ENCODE results near the gene ZIM2. TPM values are rescaled to one million over a fixed set of nuclear protein-coding genes. Genes with fewer than 3 reads are reported as not detected.

The ZIM2 gene
- total RNA-seq, 4 donors from 2014 or later: 0.67 to 6.5 (median 1.8) TPM

DNA sequence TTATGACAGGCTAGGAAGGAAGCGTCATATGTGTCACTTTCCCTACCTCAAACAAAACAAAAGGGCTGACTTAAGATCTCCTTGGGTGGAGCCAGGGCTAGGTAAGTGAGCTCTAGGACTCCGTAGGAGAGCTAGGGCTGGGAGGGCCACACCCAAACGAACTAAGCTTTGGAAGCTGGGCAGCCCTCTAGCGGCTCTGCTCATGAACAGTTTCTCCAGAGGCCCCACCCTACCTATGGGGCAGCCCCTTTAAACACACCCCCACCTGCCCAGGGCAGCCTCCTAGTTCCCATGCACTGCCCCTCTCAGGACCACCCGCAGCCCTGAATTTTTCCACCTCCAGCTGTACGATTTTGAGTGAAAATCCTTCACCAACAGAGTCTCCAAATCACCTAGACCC, 3.5 kb downstream of the ZIM2 start:
- Histone ChIP-seq H3K9me3 (no peaks in the 10 kb centered on the region), H3K4me3 (replicated peaks in 1 of 3) (no peak overlapping the region), H3K4me1 (peaks cover 0 to 3% of the 10 kb centered on the region in 2 donors), H3K36me3 (no peaks in the 10 kb centered on the region), H3K27me3 (no peaks in the 10 kb centered on the region), H3K27ac (peak overlapping the region; percentile 17 to 92 (median 63))
- WGBS, 2 donors: 36% methylated on average over 6 of the region's 6 CpGs
- intact Hi-C loops (cut with DNase I): no loop called here
- DNase-seq: peak; percentile 31 to 58
- TF ChIP-seq POLR2A (IDR thresholded peaks at IDR 0.05) (no peak), CTCF (IDR thresholded peaks at IDR 0.05) (no peak)

DNA sequence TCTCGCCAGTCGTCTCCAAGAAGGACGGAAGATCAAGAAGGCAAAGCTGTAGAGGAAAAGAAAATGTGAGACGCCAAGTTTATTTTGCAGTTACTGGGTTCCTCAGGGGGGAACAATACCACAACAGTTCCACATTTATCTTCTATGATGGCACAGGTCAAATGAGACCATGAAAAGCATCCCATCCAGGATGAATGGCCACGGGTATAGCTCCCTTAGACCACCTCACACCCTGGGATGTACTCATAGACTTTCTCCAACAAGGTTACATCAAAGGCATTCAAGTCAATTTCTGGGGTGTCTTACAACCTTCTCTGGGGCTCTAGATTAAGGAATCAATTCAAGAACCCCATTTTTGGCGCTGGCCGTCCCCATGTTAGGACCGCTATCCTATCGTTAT, 4.5 kb downstream of the ZIM2 start:
- Histone ChIP-seq H3K9me3 (no peaks in the 10 kb centered on the region), H3K27me3 (no peaks in the 10 kb centered on the region), H3K4me3 (replicated peaks in 1 of 3) (no peak overlapping the region), H3K27ac (no peak overlapping the region), H3K4me1 (peaks cover 7 to 11% of the 10 kb centered on the region in 2 donors), H3K36me3 (no peaks in the 10 kb centered on the region)
- DNase-seq: no peak
- intact Hi-C loops (cut with DNase I): no loop called here
- WGBS, 2 donors: 89 to 92% methylated on average over 9 of the region's 9 CpGs
- no peak for TF ChIP-seq CTCF (IDR thresholded peaks at IDR 0.05)
- TF ChIP-seq POLR2A (IDR thresholded peaks at IDR 0.05): no peak

DNA sequence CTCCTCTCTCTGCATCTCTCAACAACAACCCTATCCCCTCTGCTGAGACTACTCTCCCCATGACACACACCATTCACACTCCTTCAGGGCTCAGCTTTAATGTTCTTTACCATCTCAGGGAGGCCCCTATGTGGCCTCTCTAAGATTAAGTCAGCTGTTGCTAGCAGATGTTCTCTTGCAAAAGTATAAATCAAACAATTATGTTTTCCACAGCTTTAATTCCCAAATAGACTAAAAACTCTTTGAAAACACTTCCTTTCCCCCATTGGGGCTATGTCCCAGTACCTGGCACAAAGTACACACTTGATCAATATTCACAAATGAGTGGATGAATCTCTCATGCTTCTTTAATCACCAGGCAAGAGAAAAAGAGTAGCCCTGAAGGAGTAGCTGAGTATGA, 5.1 kb downstream of the ZIM2 start:
- intact Hi-C loops (cut with DNase I): no loop called here
- H3K27ac ChIP-seq: no peak overlapping the region
- H3K27me3 ChIP-seq: no peaks in the 10 kb centered on the region
- TF ChIP-seq CTCF (IDR thresholded peaks at IDR 0.05): no peak
- no peak for TF ChIP-seq POLR2A (IDR thresholded peaks at IDR 0.05)
- H3K4me3 ChIP-seq (replicated peaks in 1 of 3): no peak overlapping the region
- DNase-seq: no peak
- no peaks in the 10 kb centered on the region for H3K9me3 ChIP-seq
- peaks cover 8 to 16% of the 10 kb centered on the region in 2 donors for H3K4me1 ChIP-seq
- no peaks in the 10 kb centered on the region for H3K36me3 ChIP-seq

GRCh38 chr19:56834564-56835375, 5.8 kb downstream of the ZIM2 start:
- TF ChIP-seq CTCF (IDR thresholded peaks at IDR 0.05): no peak
- no peak for TF ChIP-seq POLR2A (IDR thresholded peaks at IDR 0.05)
- Histone ChIP-seq H3K9me3 (no peaks in the 10 kb centered on the region), H3K4me1 (peaks cover 8 to 17% of the 10 kb centered on the region in 2 donors), H3K27me3 (no peaks in the 10 kb centered on the region), H3K36me3 (no peaks in the 10 kb centered on the region), H3K4me3 (replicated peaks in 1 of 3) (no peak overlapping the region), H3K27ac (no peak overlapping the region)
- DNase-seq: no peak
- intact Hi-C loops (cut with DNase I): no loop called here
- WGBS, 2 donors: 82 to 87% methylated on average over 5 of the region's 5 CpGs

- DNase-seq: no peak
- Histone ChIP-seq H3K36me3 (no peaks in the 10 kb centered on the region), H3K27me3 (no peaks in the 10 kb centered on the region), H3K4me1 (peaks cover 8 to 17% of the 10 kb centered on the region in 2 donors), H3K27ac (no peak overlapping the region), H3K4me3 (replicated peaks in 1 of 3) (no peak overlapping the region), H3K9me3 (no peaks in the 10 kb centered on the region)
- TF ChIP-seq POLR2A (IDR thresholded peaks at IDR 0.05) (no peak), CTCF (IDR thresholded peaks at IDR 0.05) (no peak)
- intact Hi-C loops (cut with DNase I): no loop called here
- 78 to 80% methylated on average over 5 of the region's 5 CpGs for WGBS, 2 donors
Observed at GRCh38 chr19:56832352-56832928, 8.1 kb downstream of the ZIM2 start.
